HG03432 (cell line): ENCODE results near the gene PRDM1.
A peak's percentile ranks its signal among the peaks of the same experiment; 100 is the strongest.
"Not testable (repeated sequence)": the region's sequence is repeated elsewhere in the genome, so short reads cannot be mapped to it uniquely, and the experiment has no call there.

Source experiments
- ATAC-seq: cut with Tn5 transposase; IDR thresholded peaks from one replicate; pipeline ENCODE4 v1.9.1; 2021; ENCODE audit warnings: mild to moderate bottlenecking, moderate library complexity; ENCODE audit not compliant: unreplicated experiment

Gene PRDM1

GRCh38 chr6:106134906-106135634 is 48.9 kb downstream of the PRDM1 start:
- no peak for ATAC-seq

- no peak for ATAC-seq
These were observed 49.9 kb downstream of the PRDM1 start for GRCh38 chr6:106135911-106136571.

- ATAC-seq = no peak
These were observed 50.7 kb downstream of the PRDM1 start for GRCh38 chr6:106136845-106137244.

- no peak for ATAC-seq
These were observed 52.0 kb downstream of the PRDM1 start for GRCh38 chr6:106138151-106138550.

GRCh38 chr6:106141441-106142237 is 55.5 kb downstream of the PRDM1 start:
- ATAC-seq = peak; percentile 86

GRCh38 chr6:106142876-106143431 is 56.8 kb downstream of the PRDM1 start:
- no peak for ATAC-seq

GRCh38 chr6:106143665-106144064 is 57.5 kb downstream of the PRDM1 start:
- ATAC-seq = no peak

GRCh38 chr6:106145144-106145543 is 59.0 kb downstream of the PRDM1 start:
- ATAC-seq = no peak

GRCh38 chr6:106145741-106146227 is 59.6 kb downstream of the PRDM1 start:
- ATAC-seq = peak; percentile 42

GRCh38 chr6:106146852-106147351 is 60.8 kb downstream of the PRDM1 start:
- ATAC-seq = peak; percentile 44

GRCh38 chr6:106147476-106147875 is 61.3 kb downstream of the PRDM1 start:
- no peak for ATAC-seq

GRCh38 chr6:106149472-106150069 is 63.4 kb downstream of the PRDM1 start:
- ATAC-seq = no peak

- ATAC-seq = not testable (repeated sequence)
These were observed 66.3 kb downstream of the PRDM1 start for GRCh38 chr6:106152476-106152875.

GRCh38 chr6:106152952-106153351 is 66.8 kb downstream of the PRDM1 start:
- no peak for ATAC-seq

- ATAC-seq = no peak
These were observed 68.2 kb downstream of the PRDM1 start for GRCh38 chr6:106154326-106154725.

GRCh38 chr6:106155219-106155830 is 69.2 kb downstream of the PRDM1 start:
- ATAC-seq = no peak

- ATAC-seq = no peak
These were observed 70.3 kb downstream of the PRDM1 start for GRCh38 chr6:106156413-106156812.

GRCh38 chr6:106156863-106157262 is 70.7 kb downstream of the PRDM1 start:
- ATAC-seq = no peak

- ATAC-seq = no peak
These were observed 72.7 kb downstream of the PRDM1 start for GRCh38 chr6:106158816-106159215.
